HG03469 (cell line): ENCODE measurements around the gene BIRC7.
"Not testable (repeated sequence)": the region's sequence is repeated elsewhere in the genome, so short reads cannot be mapped to it uniquely, and the experiment has no call there.

ENCODE experiments used
- ATAC-seq: cut with Tn5 transposase; IDR thresholded peaks from one replicate; pipeline ENCODE4 v1.9.1; 2021; ENCODE audit warnings: mild to moderate bottlenecking, moderate library complexity, moderate number of reproducible peaks; ENCODE audit not compliant: unreplicated experiment

The BIRC7 gene

GRCh38 chr20:63244468-63244867, 8.8 kb downstream of the BIRC7 start:
- no peak for ATAC-seq

DNA sequence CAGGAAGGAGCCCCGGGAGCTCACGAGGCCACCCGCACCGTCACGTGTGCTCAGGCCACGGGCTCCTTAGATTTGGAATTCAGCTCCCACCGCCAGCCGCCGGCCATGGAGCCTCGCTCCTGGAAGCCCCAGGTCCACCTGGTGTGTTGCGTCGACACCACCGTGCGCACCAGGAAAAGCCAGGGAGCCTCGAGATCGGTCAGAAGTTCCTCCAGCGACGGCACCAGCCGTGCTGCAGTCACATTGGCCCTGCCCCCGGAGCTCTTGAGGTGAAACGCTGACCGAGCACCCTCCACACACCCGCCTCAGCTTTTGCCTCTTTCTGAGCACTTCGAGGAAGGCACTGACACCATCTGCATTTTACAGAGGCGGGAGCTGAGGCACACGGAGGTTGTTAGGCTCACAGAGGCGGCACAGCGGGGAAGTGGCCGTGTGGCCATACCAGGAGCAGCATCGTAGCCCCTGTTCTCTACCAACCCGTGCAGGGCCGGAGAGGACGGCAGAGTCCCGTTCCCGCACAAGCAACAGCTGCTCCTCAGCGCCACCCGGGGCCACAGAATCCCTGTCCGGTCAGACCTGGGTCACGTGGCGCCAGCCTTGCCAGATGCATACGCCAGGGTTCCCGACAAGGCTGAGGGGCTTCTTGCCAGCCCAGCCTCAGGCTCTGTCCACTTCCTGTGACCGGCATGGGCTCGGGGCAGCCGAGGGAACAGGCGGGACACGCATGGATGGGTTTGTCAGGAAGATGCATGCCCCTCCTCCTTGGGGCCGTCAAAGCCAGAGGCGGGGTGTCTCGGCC, 11.0 kb downstream of the BIRC7 start:
- no peak for ATAC-seq

DNA sequence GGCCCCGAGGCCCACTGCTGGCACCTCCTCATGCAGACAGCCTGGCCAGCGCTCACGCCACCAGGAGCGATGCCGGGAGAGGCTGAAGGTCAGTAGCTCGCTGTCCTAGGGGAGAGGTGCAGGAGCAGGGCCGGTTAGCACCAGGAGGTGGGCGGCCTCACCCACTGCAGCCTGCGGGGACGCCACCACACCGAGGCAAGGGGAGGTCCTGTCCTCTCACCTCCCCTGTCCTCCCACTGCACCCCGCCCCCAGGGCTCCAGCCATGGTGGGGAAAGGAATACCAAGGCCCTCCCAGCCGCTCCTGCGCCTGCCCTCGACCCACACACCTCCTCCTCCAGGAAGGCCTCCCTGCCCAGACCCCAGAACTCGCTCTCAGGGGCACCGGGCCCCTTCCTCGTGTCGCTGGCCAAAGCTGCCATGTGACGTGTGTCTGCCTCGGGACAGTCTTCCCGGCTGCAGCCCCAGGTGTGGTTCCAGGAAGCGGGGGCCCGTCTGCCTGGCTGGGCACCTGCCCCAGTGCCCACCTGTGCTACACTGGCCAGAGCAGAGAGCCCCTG, 12.0 kb downstream of the BIRC7 start:
- ATAC-seq = no peak

DNA sequence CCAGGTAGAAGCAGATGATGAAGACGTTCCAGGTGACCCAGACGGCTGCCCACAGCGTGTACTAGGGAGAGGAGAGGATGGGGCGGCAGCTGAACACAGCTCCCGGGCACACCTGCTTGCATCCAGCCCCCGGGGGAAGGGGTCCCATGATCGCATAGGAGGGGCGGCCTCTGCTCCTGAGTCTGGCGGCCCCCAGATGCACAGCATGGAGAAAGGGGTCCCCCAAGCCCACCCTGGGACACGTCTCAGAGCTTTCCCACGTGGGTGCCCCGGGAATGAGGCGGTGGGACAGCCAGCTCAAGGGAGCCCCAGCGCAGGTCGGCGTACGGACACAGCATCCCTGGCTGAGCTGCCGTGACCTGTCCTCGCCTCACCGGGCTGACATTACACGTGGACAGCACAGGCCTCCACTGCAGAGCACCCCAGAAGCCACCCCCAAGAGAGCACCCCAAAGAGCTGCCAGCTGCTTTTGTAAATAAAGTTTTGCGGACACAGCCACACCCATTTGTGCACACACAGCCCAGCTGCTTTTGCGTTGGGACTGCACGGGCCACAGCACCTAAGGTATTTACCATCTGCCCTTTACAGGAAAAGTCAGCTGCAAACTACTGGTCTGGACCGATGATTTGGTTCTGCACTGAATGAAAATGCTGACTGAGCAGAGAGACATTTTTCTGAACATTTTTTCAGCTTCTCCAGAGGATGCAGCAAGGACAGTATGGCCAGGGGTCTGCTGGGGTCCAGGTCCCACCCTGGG, 13.3 kb downstream of the BIRC7 start:
- no peak for ATAC-seq

DNA sequence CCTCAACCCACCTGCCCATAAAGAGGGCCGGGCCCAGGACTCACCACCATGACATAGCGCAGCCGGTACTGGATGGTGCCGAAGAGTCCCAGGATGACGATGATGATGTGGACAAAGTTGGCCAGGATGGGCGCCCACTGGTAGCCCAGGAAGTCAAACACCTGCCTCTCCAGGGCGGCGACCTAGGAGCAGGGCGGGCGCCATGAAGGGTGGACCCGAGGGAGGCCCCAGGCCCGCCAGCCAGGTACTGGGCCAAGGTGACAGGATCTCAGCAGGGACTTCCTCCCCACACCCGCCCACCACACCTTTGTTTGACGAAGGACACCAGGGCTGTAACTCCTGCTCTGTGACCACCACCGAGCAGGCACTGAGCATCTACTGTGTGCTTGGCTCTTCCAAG, 14.2 kb downstream of the BIRC7 start:
- ATAC-seq = no peak

DNA sequence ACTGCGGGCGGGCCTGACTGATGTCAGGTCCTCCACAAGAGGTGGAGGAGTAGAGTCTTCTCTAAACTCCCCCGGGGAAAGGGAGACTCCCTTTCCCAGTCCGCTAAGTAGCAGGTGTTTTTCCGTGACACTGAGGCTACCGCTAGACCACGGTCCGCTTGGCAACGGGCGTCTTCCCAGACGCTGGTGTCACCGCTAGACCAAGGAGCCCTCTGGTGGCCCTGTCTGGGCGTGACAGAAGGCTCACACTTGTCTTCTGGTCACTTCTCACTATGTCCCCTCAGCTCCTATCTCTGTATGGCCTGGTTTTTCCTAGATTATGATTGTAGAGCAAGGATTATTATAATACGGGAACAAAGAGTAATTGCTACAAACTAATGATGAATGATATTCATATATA, 15.6 kb downstream of the BIRC7 start:
- not testable (repeated sequence) for ATAC-seq

- no peak for ATAC-seq
Observed at GRCh38 chr20:63252284-63252711, 16.6 kb downstream of the BIRC7 start.

GRCh38 chr20:63253065-63253437, 17.3 kb downstream of the BIRC7 start:
- no peak for ATAC-seq

GRCh38 chr20:63253438-63254231, 17.9 kb downstream of the BIRC7 start:
- no peak for ATAC-seq

- no peak for ATAC-seq
Observed at GRCh38 chr20:63254232-63254605, 18.5 kb downstream of the BIRC7 start, which contains the start of gene NKAIN4. NKAIN4 (minus strand) TSS chr20:63254463; CDS start chr20:63254450, 13 bp downstream.

DNA sequence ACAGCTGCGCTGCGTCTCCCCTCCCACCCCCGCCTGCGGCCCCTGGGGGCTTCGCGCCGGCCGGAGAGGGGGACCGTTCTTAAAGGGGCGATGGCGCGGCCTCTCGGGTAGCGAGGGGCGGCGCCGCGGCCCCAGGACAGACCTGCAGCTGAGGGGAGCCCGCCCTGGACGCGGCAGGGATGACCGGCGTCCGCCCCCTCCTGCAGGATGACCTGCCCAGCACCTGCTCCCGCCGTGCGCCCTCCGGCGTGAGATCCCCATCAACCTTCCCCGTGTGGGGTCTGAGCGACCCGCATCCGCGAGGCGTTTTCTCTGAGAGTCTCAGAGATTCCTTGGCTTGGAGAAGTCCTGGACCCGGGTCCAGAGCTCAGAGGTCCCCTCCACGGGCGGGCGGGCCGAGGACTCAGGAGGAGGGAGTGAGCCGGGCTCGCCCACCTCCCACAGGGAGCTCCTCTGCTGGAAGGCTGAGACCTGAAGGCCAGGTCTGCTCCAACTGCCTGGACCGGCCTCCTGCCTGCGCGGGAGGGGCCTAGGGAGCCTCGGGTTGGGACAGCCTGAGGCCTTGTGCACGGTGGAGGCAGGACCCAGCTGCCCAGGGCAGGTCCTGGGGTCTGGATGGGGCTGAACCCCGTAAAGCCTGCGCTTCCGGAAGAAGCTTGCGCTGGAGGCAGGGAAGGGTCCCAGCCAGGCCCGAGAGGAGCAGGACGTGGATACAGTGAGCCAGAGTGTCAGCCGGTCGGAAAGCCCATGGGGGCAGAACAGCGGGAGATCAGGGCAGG, 19.1 kb downstream of the BIRC7 start:
- ATAC-seq = no peak

GRCh38 chr20:63255931-63256704, 20.4 kb downstream of the BIRC7 start:
- ATAC-seq = no peak

- no peak for ATAC-seq
Observed at GRCh38 chr20:63256954-63257353, 21.2 kb downstream of the BIRC7 start.

- ATAC-seq = no peak
Observed at GRCh38 chr20:63257629-63258028, 21.9 kb downstream of the BIRC7 start.

DNA sequence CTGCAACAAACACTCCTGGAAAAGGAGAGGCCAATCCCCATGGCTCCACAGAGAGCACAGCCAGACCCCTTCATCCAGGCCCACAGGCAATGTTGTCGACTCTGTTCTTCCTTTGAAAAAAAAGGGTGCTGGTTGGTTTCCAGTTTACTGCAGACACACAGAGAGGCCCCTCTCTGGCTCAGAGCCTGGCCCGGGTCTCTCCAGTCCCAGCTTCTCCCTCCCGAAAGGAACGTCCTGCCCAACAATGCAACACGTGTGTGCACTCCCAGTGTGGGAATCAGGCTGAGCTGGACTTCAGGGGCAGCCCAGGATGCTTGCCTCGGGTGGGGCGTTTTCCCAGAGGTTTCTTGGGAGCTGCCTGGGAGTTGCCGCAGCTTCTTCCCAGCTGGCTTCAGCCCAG, 23.1 kb downstream of the BIRC7 start:
- ATAC-seq = no peak

DNA sequence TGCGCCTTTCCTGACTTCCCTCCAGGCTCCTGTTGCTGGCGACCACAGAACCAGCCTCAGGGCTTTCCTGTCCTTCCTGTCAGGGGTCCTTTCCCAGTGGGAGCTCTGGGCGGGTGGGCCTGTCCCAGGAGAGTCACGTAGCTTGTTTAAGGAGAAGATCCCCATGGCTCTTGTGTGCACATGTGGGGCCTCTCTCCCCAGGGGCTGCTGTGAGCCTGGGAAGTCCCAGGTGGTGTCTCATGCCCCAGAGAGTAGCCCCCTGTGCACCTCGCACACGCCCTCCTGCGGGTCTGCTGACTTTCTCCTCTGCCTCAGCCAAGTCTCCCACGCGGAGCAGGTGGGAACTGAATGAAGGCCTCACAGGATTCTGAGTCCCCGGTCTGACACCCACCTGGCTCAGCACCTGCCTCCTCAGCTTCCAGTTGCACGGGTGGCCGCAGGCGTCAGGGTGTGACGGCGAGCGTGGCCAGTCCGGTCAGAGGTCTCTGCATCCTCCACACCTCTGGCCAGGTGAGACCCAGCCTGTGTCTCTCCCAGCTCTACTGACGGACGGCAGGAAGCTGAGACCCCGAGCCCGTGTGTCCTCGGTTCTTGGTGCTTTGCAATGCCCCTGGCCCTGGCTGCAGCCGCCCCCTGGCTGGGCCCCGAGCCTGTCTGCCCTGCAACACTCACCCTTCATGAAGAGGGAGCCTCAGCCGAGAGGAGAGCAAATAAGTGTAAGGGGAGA, 24.2 kb downstream of the BIRC7 start:
- ATAC-seq = no peak

- no peak for ATAC-seq
Observed at GRCh38 chr20:63260521-63260920, 24.8 kb downstream of the BIRC7 start.

GRCh38 chr20:63261060-63261794, 25.5 kb downstream of the BIRC7 start:
- no peak for ATAC-seq
